Measurements from ENCODE around the gene RERE.
A peak's percentile ranks its signal among the peaks of the same experiment; 100 is the strongest.
"Not testable (repeated sequence)": the region's sequence is repeated elsewhere in the genome, so short reads cannot be mapped to it uniquely, and the experiment has no call there.

RERE gene

GRCh38 chr1:8602471-8603219 lies 214.8 kb downstream of the RERE start:
- DNase-seq (no peak), ATAC-seq (peak; percentile 25)

- no peak for ATAC-seq
- no peak for DNase-seq
Observed at GRCh38 chr1:8600336-8600735, 217.1 kb downstream of the RERE start.

- DNase-seq (no peak), ATAC-seq (no peak)
Observed at GRCh38 chr1:8599646-8600212, 217.7 kb downstream of the RERE start.

- ATAC-seq (no peak), DNase-seq (no peak)
Observed at GRCh38 chr1:8598783-8599182, 218.7 kb downstream of the RERE start.

- no peak for DNase-seq
- ATAC-seq: no peak
Observed at GRCh38 chr1:8598060-8598724, 219.2 kb downstream of the RERE start.

- ATAC-seq (no peak), DNase-seq (no peak)
Observed at GRCh38 chr1:8597455-8597854, 220.0 kb downstream of the RERE start.

GRCh38 chr1:8595941-8596340 lies 221.5 kb downstream of the RERE start:
- ATAC-seq (no peak), DNase-seq (no peak)

GRCh38 chr1:8595332-8595731 lies 222.1 kb downstream of the RERE start:
- ATAC-seq: no peak
- DNase-seq: no peak

- ATAC-seq, DNase-seq: not testable (repeated sequence)
Observed at GRCh38 chr1:8593292-8593691, 224.1 kb downstream of the RERE start.

GRCh38 chr1:8591569-8591968 lies 225.9 kb downstream of the RERE start:
- ATAC-seq (no peak), DNase-seq (no peak)

GRCh38 chr1:8590721-8591351 lies 226.6 kb downstream of the RERE start:
- DNase-seq (no peak), ATAC-seq (no peak)

- ATAC-seq (no peak), DNase-seq (no peak)
Observed at GRCh38 chr1:8589571-8589970, 227.9 kb downstream of the RERE start.

GRCh38 chr1:8587784-8588183 lies 229.7 kb downstream of the RERE start:
- ATAC-seq (peak; percentile 46), DNase-seq (no peak)

- ATAC-seq: no peak
- DNase-seq: no peak
Observed at GRCh38 chr1:8586438-8586837, 231.0 kb downstream of the RERE start.

- DNase-seq (no peak), ATAC-seq (no peak)
Observed at GRCh38 chr1:8584316-8584715, 233.1 kb downstream of the RERE start.

GRCh38 chr1:8583031-8583430 lies 234.4 kb downstream of the RERE start:
- no peak for ATAC-seq
- DNase-seq: no peak

GRCh38 chr1:8580566-8580965 lies 236.9 kb downstream of the RERE start:
- ATAC-seq: no peak
- DNase-seq: no peak

GRCh38 chr1:8578936-8579335 lies 238.5 kb downstream of the RERE start:
- DNase-seq: no peak
- no peak for ATAC-seq

GRCh38 chr1:8578132-8578877 lies 239.1 kb downstream of the RERE start:
- ATAC-seq (no peak), DNase-seq (no peak)

- no peak for ATAC-seq
Observed at GRCh38 chr1:8574985-8575384, 242.5 kb downstream of the RERE start.

GRCh38 chr1:8572106-8572505 lies 245.3 kb downstream of the RERE start:
- no peak for DNase-seq
- no peak for ATAC-seq

More at GRCh38 chr1:8574985-8575384, 242.5 kb downstream of the RERE start:
- DNase-seq: no peak

Data from stimulated activated naive CD8-positive, alpha-beta T cell treated with anti-CD3 and anti-CD28 coated beads, Interleukin-15, Interleukin-2, amounts not matched to agents 100 U/mL and 50 U/mL, for 24 hours (primary cell).